Measurements from ENCODE around the gene RPS6KA1.

RPS6KA1 gene

GRCh38 chr1:26581287-26581651 lies 51.7 kb downstream of the RPS6KA1 start:
- Histone ChIP-seq H3F3A (ENCODE audit: insufficient read depth, low read length) (no peaks in the 10 kb centered on the region), H3K4me2 (ENCODE audit: low read length) (no peak overlapping the region), H3K27me3 (ENCODE audit: insufficient read depth, low read length) (no peaks in the 10 kb centered on the region), H3K9ac (ENCODE audit: low read length) (no peak overlapping the region), H3K27ac (ENCODE audit: low read depth, low read length, poor library complexity, severe bottlenecking) (no peak overlapping the region), H3K9me3 (ENCODE audit: low read length) (no peaks in the 10 kb centered on the region), H3K4me3 (ENCODE audit: low read depth, low read length, poor library complexity, severe bottlenecking) (no peak overlapping the region), H4K20me1 (ENCODE audit: insufficient read depth, low read length) (no peaks in the 10 kb centered on the region), H3K4me1 (ENCODE audit: insufficient read depth, low read length, severe bottlenecking) (no peaks in the 10 kb centered on the region), H3K79me2 (ENCODE audit: insufficient read depth, low read length) (no peaks in the 10 kb centered on the region), H2AFZ (ENCODE audit: low read length) (no peak overlapping the region), H3K36me3 (ENCODE audit: insufficient read depth, low read length) (no peaks in the 10 kb centered on the region), H3K9me2 (ENCODE audit: low read depth, low read length) (no peaks in the 10 kb centered on the region)
- TF ChIP-seq EZH2 (IDR thresholded peaks at IDR 0.05; ENCODE audit: borderline replicate concordance, low read length): no peak

DNA sequence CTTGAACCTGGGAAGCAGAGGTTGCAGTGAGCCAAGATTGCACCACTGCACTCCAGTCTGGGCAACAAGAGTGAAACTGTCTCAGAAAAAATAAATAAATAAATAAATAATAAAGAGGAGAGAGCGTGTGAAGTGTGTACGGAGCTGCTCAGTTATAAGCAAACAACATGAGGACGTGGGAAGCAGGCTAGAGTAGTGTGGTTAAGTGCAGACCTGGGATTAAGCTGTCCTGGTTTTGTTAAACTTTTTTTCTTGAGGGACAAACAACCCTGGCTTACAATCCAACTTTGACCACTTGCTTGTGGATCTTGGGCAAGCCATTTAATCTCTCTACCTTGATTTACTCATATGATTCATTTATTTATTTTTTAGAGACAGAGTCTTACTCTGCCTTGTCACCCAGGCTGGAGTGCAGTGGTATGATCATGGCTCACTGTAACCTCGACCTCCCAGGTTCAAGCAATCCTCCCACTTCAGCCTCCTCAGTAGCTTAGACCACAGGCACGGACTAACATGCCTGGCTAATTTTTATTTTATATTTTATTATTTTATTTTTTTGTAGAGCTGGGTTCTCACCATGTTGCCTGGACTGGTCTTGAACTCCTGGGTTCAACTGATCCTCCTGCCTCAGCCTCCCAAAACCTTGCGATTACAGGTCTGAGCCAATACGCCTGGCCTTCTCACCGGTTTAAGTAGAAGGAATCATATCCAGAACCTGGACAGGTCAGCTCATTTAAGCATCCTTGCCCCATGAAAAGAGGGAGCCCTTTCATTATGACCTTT lies 52.7 kb downstream of the RPS6KA1 start:
- H3K9me2 ChIP-seq (ENCODE audit: low read depth, low read length): no peaks in the 10 kb centered on the region
- no peaks in the 10 kb centered on the region for H3F3A ChIP-seq (ENCODE audit: insufficient read depth, low read length)
- H3K4me3 ChIP-seq (ENCODE audit: low read depth, low read length, poor library complexity, severe bottlenecking): no peak overlapping the region
- no peaks in the 10 kb centered on the region for H3K36me3 ChIP-seq (ENCODE audit: insufficient read depth, low read length)
- H4K20me1 ChIP-seq (ENCODE audit: insufficient read depth, low read length): no peaks in the 10 kb centered on the region
- H2AFZ ChIP-seq (ENCODE audit: low read length): no peak overlapping the region
- H3K4me2 ChIP-seq (ENCODE audit: low read length): no peak overlapping the region
- H3K9me3 ChIP-seq (ENCODE audit: low read length): no peaks in the 10 kb centered on the region
- TF ChIP-seq CTCF (IDR thresholded peaks at IDR 0.05; ENCODE audit: low read length): no peak
- no peak for TF ChIP-seq EZH2 (IDR thresholded peaks at IDR 0.05; ENCODE audit: borderline replicate concordance, low read length)
- no peaks in the 10 kb centered on the region for H3K79me2 ChIP-seq (ENCODE audit: insufficient read depth, low read length)
- H3K4me1 ChIP-seq (ENCODE audit: insufficient read depth, low read length, severe bottlenecking): no peaks in the 10 kb centered on the region
- no peaks in the 10 kb centered on the region for H3K27me3 ChIP-seq (ENCODE audit: insufficient read depth, low read length)
- H3K27ac ChIP-seq (ENCODE audit: low read depth, low read length, poor library complexity, severe bottlenecking): no peak overlapping the region
- no peak overlapping the region for H3K9ac ChIP-seq (ENCODE audit: low read length)

DNA sequence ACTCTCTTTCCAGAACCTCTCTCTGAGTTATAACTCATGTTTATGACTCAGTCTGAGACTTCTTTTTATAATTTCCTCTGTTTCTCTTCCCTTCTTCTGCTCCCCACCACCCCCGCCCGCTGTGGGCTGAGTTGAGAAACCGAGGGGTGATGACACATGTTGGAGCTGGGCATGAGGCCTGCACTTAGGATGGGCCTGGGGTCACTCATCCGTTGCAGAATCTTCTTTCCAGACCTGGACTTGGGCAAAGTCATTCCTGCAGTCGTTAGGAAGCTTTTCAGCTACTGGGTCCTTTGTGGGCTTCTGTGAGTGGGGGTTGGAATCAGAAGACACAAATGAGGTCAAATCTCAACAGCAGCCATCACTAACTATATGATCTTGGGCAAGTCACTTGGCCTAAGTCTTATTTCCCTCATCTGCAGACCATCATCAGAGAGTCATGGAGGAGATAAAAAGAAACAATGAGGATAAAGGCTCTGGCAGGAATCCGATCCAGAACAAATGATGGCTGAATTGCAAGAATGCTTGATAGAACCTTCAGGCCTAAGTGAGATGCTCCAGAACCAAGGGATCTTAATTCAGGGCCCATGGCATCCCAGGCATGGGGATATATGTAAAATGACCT lies 53.4 kb downstream of the RPS6KA1 start:
- Histone ChIP-seq H2AFZ (ENCODE audit: low read length) (no peak overlapping the region), H4K20me1 (ENCODE audit: insufficient read depth, low read length) (no peaks in the 10 kb centered on the region)

More for the DNA sequence above, 53.4 kb downstream of the RPS6KA1 start:
- H3K79me2 ChIP-seq (ENCODE audit: insufficient read depth, low read length): no peaks in the 10 kb centered on the region
- no peaks in the 10 kb centered on the region for H3K27me3 ChIP-seq (ENCODE audit: insufficient read depth, low read length)
- no peak overlapping the region for H3K4me2 ChIP-seq (ENCODE audit: low read length)
- H3K4me1 ChIP-seq (ENCODE audit: insufficient read depth, low read length, severe bottlenecking): no peaks in the 10 kb centered on the region
- H3K9me3 ChIP-seq (ENCODE audit: low read length): no peaks in the 10 kb centered on the region
- no peaks in the 10 kb centered on the region for H3F3A ChIP-seq (ENCODE audit: insufficient read depth, low read length)
- H3K4me3 ChIP-seq (ENCODE audit: low read depth, low read length, poor library complexity, severe bottlenecking): no peak overlapping the region
- TF ChIP-seq CTCF (IDR thresholded peaks at IDR 0.05; ENCODE audit: low read length) (no peak), EZH2 (IDR thresholded peaks at IDR 0.05; ENCODE audit: borderline replicate concordance, low read length) (no peak)
- no peaks in the 10 kb centered on the region for H3K9me2 ChIP-seq (ENCODE audit: low read depth, low read length)
- H3K36me3 ChIP-seq (ENCODE audit: insufficient read depth, low read length): no peaks in the 10 kb centered on the region
- H3K27ac ChIP-seq (ENCODE audit: low read depth, low read length, poor library complexity, severe bottlenecking): no peak overlapping the region
- H3K9ac ChIP-seq (ENCODE audit: low read length): no peak overlapping the region

Data from OCI-LY1 (cell line).